Breast epithelium (tissue), 3 donors: ENCODE measurements around the gene AGPAT3.

Experiments used
- POLR2A ChIP-seq: fragments of 450-650 bp; IDR thresholded peaks from one replicate; pipeline ENCODE4 v1.6.1; 2016; ENCODE audit warnings: antibody characterized with exemption, mild to moderate bottlenecking, moderate library complexity
- POLR2AphosphoS5 ChIP-seq, 3 donors: sonication (generic); formaldehyde crosslinking; IDR thresholded peaks; one replicate each; pipeline ENCODE4 v1.6.1; 2017; ENCODE audit warnings: antibody characterized with exemption in 3 of 3

DNA sequence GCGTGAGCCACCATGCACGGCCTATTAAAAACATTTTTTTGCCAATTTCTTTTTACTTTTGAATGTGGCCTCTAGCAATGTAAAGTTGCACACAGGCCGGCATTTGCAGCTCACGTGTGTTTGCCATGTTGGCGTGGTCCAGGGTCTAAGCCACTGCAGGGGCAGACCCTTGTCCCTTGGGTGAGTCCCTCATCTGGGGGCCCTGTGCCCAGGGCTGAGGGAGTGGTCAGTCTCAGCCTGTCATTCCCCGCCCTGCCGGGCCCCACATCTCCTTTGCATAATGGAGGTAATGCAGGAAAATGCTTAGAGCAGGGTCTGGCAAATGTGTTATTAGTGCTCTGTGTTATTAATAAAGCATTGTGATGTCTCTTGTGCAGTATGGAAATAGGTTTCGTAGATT lies 16.9 kb downstream of the AGPAT3 start:
- TF ChIP-seq POLR2AphosphoS5 (IDR thresholded peaks at IDR 0.05): no peak
- TF ChIP-seq POLR2A: no peak
